Transverse colon (tissue), 4 donors: ENCODE measurements around the gene FAM20A.

Experiments used
- POLR2A ChIP-seq: fragments of 450-650 bp; IDR thresholded peaks from one replicate; pipeline ENCODE4 v1.6.1; 2016; ENCODE audit warnings: antibody characterized with exemption, mild to moderate bottlenecking, moderate library complexity
- POLR2AphosphoS5 ChIP-seq, 3 donors: sonication (generic); formaldehyde crosslinking; IDR thresholded peaks; one replicate each; pipeline ENCODE4 v1.6.1; 2016; ENCODE audit warnings: antibody characterized with exemption in 3 of 3
- TF ChIP-seq, protein P1 (sequence below), 5 experiments: fragments of 200-600 bp in 3 of 5; fragments of 450-650 bp in 2 of 5; sonication (generic) in 3 of 5; IDR thresholded peaks; 1 replicate in 2 of 5; 2 replicates in 3 of 5; pipeline ENCODE4 v1.5.1; 2016 to 2017; ENCODE audit warnings: antibody characterized with exemption in 5 of 5, inconsistent platforms in 3 of 5, mild to moderate bottlenecking in 2 of 5, moderate library complexity in 1 of 5

DNA sequence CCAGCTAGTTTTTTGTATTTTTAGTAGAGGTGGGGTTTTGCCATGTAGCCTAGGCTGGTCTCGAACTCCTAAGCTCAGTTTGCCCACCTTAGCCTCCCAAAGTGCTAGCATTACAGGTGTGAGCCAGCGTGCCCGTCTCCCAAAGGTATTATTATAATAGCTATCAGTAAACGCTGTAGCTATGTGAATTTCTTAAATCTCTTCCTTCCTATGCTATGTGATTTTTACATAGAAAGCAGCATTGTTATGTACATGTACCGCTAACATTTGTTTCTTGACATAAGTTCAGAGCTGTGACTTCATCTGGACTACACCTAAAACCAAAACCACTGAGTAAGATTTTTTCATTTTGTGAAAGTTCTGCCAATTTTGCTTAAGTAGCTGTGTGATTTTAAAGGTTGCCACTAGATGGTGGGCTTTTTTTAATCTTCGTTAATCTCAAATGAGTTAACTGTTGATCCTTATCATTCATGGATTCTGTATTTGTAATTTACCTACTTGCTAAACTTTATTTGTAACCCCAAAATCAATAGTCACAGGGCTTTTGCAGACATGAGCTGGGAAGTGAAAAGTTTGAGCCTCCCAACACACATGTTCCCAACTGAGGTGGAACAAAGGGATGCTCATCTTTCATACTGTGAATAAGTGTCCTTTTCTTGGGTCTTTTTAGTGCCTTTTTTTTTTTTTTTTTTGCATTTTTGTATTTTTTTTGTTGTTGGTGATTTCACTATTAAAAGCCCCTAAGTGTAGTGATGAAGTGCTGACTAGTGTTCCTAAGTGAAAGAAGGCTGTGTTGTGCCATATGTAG is 67.1 kb downstream of the FAM20A start:
- TF ChIP-seq, protein P1, sequence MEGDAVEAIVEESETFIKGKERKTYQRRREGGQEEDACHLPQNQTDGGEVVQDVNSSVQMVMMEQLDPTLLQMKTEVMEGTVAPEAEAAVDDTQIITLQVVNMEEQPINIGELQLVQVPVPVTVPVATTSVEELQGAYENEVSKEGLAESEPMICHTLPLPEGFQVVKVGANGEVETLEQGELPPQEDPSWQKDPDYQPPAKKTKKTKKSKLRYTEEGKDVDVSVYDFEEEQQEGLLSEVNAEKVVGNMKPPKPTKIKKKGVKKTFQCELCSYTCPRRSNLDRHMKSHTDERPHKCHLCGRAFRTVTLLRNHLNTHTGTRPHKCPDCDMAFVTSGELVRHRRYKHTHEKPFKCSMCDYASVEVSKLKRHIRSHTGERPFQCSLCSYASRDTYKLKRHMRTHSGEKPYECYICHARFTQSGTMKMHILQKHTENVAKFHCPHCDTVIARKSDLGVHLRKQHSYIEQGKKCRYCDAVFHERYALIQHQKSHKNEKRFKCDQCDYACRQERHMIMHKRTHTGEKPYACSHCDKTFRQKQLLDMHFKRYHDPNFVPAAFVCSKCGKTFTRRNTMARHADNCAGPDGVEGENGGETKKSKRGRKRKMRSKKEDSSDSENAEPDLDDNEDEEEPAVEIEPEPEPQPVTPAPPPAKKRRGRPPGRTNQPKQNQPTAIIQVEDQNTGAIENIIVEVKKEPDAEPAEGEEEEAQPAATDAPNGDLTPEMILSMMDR (IDR thresholded peaks at IDR 0.05) = peak; percentile 17 to 28 (median 21)
- TF ChIP-seq POLR2AphosphoS5 (IDR thresholded peaks at IDR 0.05) (no peak), POLR2A (no peak)
